Measurements from ENCODE around the gene DDX24.
A peak's percentile ranks its signal among the peaks of the same experiment; 100 is the strongest.

DDX24 gene

GRCh38 chr14:94005324-94006073 lies 75.5 kb downstream of the DDX24 start:
- Histone ChIP-seq H3K9me3 (ENCODE audit: low read depth, low read length) (no peaks in the 10 kb centered on the region), H3K36me3 (ENCODE audit: insufficient read depth, low read length) (no peaks in the 10 kb centered on the region), H3K27ac (no peak overlapping the region), H3K4me3 (no peak overlapping the region), H3K9ac (ENCODE audit: insufficient read length) (no peak overlapping the region)
- TF ChIP-seq FOXP2 (optimal IDR thresholded peaks at IDR 0.05; ENCODE audit: control extremely low read depth, extremely low read length, insufficient read depth) (no peak), POLR2AphosphoS5 (IDR thresholded peaks at IDR 0.05; ENCODE audit: borderline replicate concordance, low read depth, low read length) (no peak), EZH2 (IDR thresholded peaks at IDR 0.05) (no peak)
- no peak for DNase-seq (ENCODE audit: low read depth, low spot score)

- Histone ChIP-seq H3K36me3 (ENCODE audit: insufficient read depth, low read length) (no peaks in the 10 kb centered on the region), H3K27ac (no peak overlapping the region), H3K9ac (ENCODE audit: insufficient read length) (no peak overlapping the region), H3K9me3 (ENCODE audit: low read depth, low read length) (no peaks in the 10 kb centered on the region), H3K4me3 (no peak overlapping the region)
- no peak for DNase-seq (ENCODE audit: low read depth, low spot score)
- TF ChIP-seq POLR2AphosphoS5 (IDR thresholded peaks at IDR 0.05; ENCODE audit: borderline replicate concordance, low read depth, low read length) (no peak), FOXP2 (optimal IDR thresholded peaks at IDR 0.05; ENCODE audit: control extremely low read depth, extremely low read length, insufficient read depth) (no peak), EZH2 (IDR thresholded peaks at IDR 0.05) (no peak)
Observed at GRCh38 chr14:94004015-94004414, 77.0 kb downstream of the DDX24 start.

- no peak for DNase-seq (ENCODE audit: low read depth, low spot score)
- Histone ChIP-seq H3K36me3 (ENCODE audit: insufficient read depth, low read length) (no peaks in the 10 kb centered on the region), H3K9me3 (ENCODE audit: low read depth, low read length) (no peaks in the 10 kb centered on the region), H3K9ac (ENCODE audit: insufficient read length) (no peak overlapping the region), H3K27ac (no peak overlapping the region), H3K4me3 (no peak overlapping the region)
- no peak for TF ChIP-seq EZH2 (IDR thresholded peaks at IDR 0.05)
- no peak for TF ChIP-seq POLR2AphosphoS5 (IDR thresholded peaks at IDR 0.05; ENCODE audit: borderline replicate concordance, low read depth, low read length)
- TF ChIP-seq FOXP2 (optimal IDR thresholded peaks at IDR 0.05; ENCODE audit: control extremely low read depth, extremely low read length, insufficient read depth), result no peak
Observed at GRCh38 chr14:94003397-94003796, 77.6 kb downstream of the DDX24 start.

- no peaks in the 10 kb centered on the region for H3K36me3 ChIP-seq (ENCODE audit: insufficient read depth, low read length)
- peak overlapping the region; percentile 38; the same call in 1 of the 2 replicates for H3K4me3 ChIP-seq
- DNase-seq (ENCODE audit: low read depth, low spot score), result no peak
- peak overlapping the region; percentile 33 for H3K9ac ChIP-seq (ENCODE audit: insufficient read length)
- H3K9me3 ChIP-seq (ENCODE audit: low read depth, low read length), result no peaks in the 10 kb centered on the region
- no peak overlapping the region for H3K27ac ChIP-seq
- no peak for TF ChIP-seq EZH2 (IDR thresholded peaks at IDR 0.05)
- no peak for TF ChIP-seq POLR2AphosphoS5 (IDR thresholded peaks at IDR 0.05; ENCODE audit: borderline replicate concordance, low read depth, low read length)
- no peak for TF ChIP-seq FOXP2 (optimal IDR thresholded peaks at IDR 0.05; ENCODE audit: control extremely low read depth, extremely low read length, insufficient read depth)
Observed at GRCh38 chr14:94001501-94002396, 79.3 kb downstream of the DDX24 start.

- Histone ChIP-seq H3K27ac (no peak overlapping the region), H3K9me3 (ENCODE audit: low read depth, low read length) (no peaks in the 10 kb centered on the region), H3K4me3 (peak overlapping the region; percentile 18; the same call in 1 of the 2 replicates), H3K36me3 (ENCODE audit: insufficient read depth, low read length) (no peaks in the 10 kb centered on the region), H3K9ac (ENCODE audit: insufficient read length) (peak overlapping the region; percentile 33)
- TF ChIP-seq EZH2 (IDR thresholded peaks at IDR 0.05) (no peak), FOXP2 (optimal IDR thresholded peaks at IDR 0.05; ENCODE audit: control extremely low read depth, extremely low read length, insufficient read depth) (no peak), POLR2AphosphoS5 (IDR thresholded peaks at IDR 0.05; ENCODE audit: borderline replicate concordance, low read depth, low read length) (no peak)
- no peak for DNase-seq (ENCODE audit: low read depth, low spot score)
Observed at GRCh38 chr14:94001016-94001415, 80.0 kb downstream of the DDX24 start.

GRCh38 chr14:94000267-94000666 lies 80.7 kb downstream of the DDX24 start:
- no peak for DNase-seq (ENCODE audit: low read depth, low spot score)
- no peaks in the 10 kb centered on the region for H3K36me3 ChIP-seq (ENCODE audit: insufficient read depth, low read length)
- H3K9me3 ChIP-seq (ENCODE audit: low read depth, low read length), result no peaks in the 10 kb centered on the region
- TF ChIP-seq FOXP2 (optimal IDR thresholded peaks at IDR 0.05; ENCODE audit: control extremely low read depth, extremely low read length, insufficient read depth), result no peak
- TF ChIP-seq EZH2 (IDR thresholded peaks at IDR 0.05), result no peak
- TF ChIP-seq POLR2AphosphoS5 (IDR thresholded peaks at IDR 0.05; ENCODE audit: borderline replicate concordance, low read depth, low read length), result no peak
- H3K9ac ChIP-seq (ENCODE audit: insufficient read length), result no peak overlapping the region
- no peak overlapping the region for H3K4me3 ChIP-seq
- no peak overlapping the region for H3K27ac ChIP-seq

- no peak for TF ChIP-seq EZH2 (IDR thresholded peaks at IDR 0.05)
- no peak for TF ChIP-seq POLR2AphosphoS5 (IDR thresholded peaks at IDR 0.05; ENCODE audit: borderline replicate concordance, low read depth, low read length)
- TF ChIP-seq FOXP2 (optimal IDR thresholded peaks at IDR 0.05; ENCODE audit: control extremely low read depth, extremely low read length, insufficient read depth), result no peak
- no peaks in the 10 kb centered on the region for H3K9me3 ChIP-seq (ENCODE audit: low read depth, low read length)
- no peak for DNase-seq (ENCODE audit: low read depth, low spot score)
- no peaks in the 10 kb centered on the region for H3K36me3 ChIP-seq (ENCODE audit: insufficient read depth, low read length)
- H3K4me3 ChIP-seq, result no peak overlapping the region
- H3K9ac ChIP-seq (ENCODE audit: insufficient read length), result no peak overlapping the region
- no peak overlapping the region for H3K27ac ChIP-seq
Observed at GRCh38 chr14:93999573-93999972, 81.4 kb downstream of the DDX24 start.

GRCh38 chr14:93998871-93999403 lies 82.1 kb downstream of the DDX24 start:
- H3K9ac ChIP-seq (ENCODE audit: insufficient read length), result no peak overlapping the region
- H3K4me3 ChIP-seq, result no peak overlapping the region
- no peaks in the 10 kb centered on the region for H3K36me3 ChIP-seq (ENCODE audit: insufficient read depth, low read length)
- no peaks in the 10 kb centered on the region for H3K9me3 ChIP-seq (ENCODE audit: low read depth, low read length)
- no peak for DNase-seq (ENCODE audit: low read depth, low spot score)
- no peak overlapping the region for H3K27ac ChIP-seq
- TF ChIP-seq POLR2AphosphoS5 (IDR thresholded peaks at IDR 0.05; ENCODE audit: borderline replicate concordance, low read depth, low read length) (no peak), EZH2 (IDR thresholded peaks at IDR 0.05) (no peak), FOXP2 (optimal IDR thresholded peaks at IDR 0.05; ENCODE audit: control extremely low read depth, extremely low read length, insufficient read depth) (no peak)

Measured in SK-N-MC (cell line).